GM18511 (cell line): ENCODE measurements around the gene CDV3.

Source experiments
- ATAC-seq: cut with Tn5 transposase; IDR thresholded peaks from one replicate; pipeline ENCODE4 v1.9.1; 2021; ENCODE audit warnings: mild to moderate bottlenecking, moderate library complexity; ENCODE audit not compliant: unreplicated experiment

Gene CDV3

DNA sequence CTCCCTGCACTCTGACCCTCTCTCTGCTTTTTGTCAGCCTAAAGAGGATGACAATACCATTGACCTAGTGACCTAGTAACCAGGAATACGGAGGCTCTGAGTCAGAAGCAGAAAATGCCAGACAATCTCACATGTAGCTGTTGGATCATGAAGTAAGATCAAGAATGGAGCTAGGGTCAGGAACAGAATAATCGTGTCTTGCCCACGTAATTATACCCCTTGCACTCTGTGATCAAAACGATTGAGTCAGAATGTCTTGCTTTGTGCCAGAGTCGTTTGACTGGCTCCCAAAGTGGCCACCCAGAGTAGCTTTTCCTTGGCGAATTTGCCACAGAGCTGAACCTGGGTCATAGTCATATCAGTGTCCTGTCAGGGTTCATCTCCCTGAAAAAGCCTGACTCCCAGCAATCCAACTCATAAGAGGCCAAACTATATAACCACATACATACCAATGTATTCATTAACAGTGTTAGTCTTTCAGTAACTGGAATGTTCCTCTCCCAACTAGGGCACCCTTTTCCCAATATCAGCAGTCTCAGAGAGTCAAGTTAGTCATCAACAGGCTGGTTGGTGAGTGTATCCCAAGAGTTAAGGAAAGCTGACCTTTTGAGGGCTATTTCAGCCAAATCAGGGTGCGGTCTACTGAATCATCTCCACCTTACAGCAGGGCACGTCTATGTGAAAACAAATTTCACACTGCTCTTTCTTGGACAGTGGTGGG is 5.0 kb upstream of the CDV3 start:
- ATAC-seq: no peak

DNA sequence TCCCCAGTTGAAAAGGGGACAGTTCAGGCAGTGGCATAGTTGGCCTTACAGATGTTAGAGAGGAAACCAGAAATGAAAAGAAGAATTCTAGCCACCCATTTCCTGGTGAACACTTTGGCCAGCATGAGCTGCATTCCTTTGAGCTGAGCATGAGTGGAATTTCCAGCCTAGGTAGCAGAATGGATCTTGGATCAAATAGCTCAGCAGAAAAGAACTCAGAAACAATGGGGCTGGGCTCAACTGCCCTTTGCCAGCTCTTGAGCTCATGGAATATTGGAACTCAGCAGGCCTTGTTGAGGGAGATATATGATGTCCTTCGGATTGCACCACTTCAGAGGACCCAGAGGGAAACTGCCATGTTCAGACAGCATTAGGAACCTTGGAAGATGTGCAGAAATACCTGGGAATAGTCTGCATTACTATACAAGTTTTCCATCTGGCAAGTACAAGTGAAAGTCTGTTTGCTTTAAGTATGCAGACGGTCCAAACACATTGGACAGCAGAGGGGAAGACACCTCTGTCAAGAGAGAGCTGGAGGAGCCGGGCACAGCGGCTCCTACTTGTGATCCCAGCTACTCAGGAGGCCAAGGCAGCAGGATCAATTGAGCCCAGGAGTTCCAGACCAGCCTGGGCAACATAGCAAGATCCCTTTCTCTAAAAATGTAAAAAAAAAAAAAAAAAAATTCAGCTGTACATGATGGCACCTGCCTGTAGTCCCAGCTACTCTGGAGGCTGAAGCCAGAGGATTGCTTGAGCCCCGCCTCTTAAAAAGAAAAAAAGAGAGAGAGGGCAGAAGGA is 3.1 kb upstream of the CDV3 start:
- ATAC-seq: no peak

DNA sequence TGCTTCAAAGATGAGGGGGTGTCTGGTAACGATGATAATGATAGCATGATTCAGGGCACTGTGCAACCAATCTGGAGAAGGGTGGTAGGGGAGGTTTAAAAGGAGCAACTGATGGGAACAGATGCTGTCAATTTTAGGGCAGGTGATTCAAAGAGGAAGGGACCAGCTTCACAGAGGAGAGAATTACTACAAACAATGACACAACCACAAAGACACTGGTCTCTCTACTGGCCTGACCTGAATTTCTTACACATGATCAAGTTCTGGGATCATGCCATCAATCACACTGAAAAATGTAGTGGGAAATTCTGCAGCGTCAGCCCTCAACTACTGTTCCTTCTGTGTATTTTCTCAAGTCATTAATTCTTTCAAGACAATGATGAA is 2.6 kb upstream of the CDV3 start:
- ATAC-seq: no peak

DNA sequence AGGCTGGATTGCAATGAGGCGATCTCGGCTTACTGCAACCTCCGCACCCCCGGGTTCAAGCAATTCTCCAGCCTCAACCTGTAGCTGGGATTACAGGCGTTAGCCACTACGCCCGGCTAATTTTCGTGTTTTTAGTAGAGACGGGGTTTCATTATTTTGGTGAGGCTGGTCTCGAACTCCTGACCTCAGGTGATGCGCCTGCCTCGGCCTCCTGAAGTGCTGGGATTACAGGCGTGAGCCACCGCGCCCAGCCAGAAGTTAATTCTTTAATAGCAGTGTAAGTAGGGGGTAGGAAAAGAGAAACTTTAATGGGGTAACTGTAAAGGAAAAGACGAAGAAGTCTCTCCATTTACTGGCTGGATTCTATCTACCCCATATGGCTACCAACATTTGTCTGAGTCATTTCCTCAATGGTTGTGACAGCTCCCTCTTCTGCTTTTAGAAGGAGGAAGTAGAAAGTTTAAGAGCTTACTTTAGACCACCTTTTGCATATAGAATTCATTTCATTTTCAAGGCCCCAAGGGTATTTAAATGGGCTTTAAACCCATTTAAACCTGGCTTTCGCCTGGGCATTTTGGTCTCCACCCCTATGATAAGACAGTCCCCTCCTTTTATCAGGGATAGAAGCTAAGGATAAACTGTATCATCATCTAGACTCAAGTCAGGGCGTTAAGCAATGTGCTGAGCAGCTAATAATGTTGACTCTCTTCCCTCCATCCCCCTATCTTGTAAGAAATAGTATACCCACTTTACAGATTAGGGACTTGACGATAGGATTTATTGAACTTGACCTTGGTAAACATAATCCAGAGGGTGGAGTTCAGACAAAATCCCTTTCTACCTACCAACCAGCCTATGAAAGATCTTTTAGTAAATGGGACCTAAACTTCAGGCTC is 1.1 kb upstream of the CDV3 start:
- ATAC-seq: peak; percentile 25

DNA sequence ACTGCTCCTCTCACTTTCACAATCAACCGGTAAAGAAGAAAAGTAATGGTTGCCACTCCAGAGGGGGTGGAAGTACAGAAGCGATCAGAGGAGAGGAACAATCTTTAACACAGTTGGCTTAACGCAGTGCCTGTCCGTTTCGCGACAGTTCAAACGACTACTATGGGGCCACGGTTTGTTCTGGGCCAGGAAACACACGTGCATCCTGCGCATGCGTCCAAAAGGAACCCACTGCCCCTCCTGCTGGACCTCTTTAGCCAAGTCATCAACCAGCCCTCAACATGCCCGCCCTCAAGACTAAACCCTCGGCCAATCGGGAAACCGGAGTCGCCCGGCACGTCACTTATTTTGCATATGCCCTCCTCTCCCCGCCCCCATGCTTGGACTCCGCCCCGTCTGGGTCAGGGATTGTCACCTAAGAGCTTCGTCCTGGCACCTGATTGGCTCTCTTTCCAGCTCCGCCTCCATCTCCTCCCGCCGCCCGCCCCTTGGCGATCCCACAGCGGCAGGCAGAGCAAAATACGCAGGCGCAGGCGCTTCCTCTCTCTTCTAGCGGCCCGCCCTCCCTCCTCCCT is 345 bp upstream of the CDV3 start:
- ATAC-seq: peak; percentile 80

DNA sequence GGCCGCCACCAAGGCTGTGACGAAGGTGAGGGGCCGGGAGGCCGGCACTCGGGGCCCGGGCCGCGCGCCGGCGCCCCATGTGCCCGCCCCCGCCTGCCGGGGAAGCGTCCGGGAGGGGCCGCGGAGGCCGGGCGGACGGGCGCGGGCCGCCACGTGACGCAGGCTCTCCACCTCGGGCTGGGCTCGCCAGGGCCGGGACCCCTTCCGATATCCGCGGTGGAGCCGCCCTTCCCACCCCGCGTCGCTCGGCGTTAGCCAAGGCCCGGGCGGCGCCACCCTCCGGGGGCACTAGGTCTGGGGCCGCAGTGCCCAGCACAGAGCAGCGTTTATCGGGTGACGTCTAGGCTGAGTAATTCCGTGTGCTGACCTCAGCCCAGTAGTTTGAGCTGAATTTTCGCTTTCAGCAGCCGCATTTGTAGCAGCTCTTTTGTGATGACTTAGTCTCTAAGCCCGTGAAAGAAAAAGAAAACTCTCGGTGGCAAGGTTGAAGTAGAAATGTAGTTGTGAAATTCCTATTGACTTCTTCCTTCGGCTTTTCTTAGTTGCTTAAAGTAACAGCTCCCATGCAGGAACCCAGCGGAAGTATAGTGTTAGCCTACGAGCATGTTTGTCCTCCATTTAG is 885 bp downstream of the CDV3 start:
- ATAC-seq: peak; percentile 36

DNA sequence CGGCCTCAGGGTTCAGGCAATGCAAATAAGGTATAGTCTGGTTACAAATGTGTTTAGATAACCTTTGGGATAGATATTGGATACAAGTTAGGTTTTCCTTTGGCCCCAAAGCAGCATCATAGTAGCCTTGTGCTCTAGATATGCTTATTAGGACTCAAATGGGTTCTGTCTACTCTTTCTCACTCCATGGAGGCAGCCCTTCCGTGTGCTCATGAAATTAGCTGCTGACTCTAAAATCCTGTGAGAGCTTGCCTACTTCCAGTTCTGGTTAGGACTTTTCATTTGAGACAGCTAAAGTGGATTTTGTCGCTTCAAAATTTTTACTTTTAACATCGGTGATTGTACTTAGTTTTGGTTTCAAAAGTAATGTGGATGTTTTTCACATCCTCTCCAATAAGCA is 1.6 kb downstream of the CDV3 start:
- no peak for ATAC-seq

DNA sequence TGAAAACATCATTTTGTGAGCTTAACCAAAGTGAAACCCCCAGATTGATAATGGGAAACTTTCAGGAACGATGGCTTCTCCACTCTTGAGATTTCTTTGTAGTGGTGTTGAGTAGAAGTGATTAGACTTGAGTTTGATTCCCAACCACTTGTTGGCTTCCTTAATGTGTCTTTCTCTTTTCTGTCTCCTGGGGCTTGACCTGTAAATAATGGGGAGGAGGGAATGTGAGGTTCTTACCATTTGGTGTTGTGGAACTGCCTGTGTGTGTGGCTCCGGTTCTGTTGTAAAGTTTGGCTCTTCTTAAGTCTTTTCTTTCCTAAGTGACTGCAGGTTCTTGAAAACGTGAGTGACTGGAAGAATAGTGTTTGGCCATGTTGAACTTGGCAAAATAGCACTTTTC is 2.7 kb downstream of the CDV3 start:
- no peak for ATAC-seq

DNA sequence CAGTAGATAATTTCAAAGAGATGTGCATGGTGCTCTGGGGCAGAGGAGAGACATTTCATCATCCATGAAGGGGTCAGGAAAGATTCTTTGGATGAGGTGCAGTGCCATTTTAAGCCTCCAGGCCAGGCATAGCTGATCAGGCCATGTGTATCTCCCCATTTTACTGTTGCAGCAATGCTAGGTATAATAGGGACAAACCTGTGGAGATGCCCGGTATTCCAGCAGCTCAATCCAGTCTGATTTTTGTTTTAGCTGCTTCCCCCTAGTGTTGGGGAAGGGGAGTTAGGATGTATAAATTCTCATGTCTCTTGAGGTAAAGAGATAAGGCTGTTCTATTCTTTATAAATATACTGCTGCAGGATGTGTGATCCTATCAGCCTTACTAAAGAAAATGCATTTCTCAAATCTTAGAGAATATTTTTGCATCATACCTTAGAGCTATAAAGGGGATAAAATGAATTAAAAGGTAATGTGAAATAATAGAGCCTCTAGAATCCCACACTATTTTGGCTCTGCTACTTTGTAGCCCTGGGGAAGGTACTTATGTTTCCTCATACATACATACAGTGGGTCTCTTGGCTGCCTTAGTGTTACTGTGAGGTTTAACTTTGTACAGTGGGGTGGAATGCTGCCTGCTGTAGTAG is 5.2 kb downstream of the CDV3 start:
- no peak for ATAC-seq

DNA sequence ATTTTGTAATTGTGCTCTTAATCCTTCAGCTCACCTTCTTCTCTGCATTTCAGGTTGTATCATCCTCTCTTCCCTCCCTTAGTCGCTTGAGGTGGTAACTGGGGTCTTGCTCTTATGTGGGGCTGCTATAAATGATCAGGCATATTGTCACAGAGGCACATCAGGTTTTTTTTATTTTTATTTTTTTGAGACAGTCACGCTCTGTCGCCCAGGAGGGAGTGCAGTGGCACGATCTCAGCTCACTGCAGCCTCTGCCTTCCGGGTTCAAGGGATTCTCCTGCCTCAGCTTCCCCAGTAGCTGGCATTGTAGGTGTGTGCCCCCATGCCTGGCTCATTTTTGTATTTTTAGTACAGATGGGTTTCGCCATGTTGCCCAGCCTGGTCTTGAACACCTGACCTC is 9.9 kb downstream of the CDV3 start:
- no peak for ATAC-seq

DNA sequence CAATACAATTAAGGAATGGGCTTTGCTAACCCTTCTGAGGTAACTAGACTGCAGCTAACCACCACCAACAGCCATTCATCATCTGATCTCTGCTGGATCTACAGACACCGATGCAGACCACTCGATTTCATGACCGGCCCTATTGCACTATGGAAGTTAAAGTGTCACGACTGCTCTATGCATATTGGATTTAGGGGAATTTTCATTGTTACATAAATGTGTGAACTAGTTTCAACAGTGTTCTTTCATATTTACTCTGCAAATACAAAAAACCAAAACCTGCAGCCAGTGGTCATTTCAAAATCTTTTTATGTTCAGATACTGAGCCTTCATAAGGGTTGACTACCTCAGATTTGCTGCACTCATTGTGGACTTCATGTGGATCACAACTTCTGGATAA is 14.5 kb downstream of the CDV3 start:
- ATAC-seq: no peak

DNA sequence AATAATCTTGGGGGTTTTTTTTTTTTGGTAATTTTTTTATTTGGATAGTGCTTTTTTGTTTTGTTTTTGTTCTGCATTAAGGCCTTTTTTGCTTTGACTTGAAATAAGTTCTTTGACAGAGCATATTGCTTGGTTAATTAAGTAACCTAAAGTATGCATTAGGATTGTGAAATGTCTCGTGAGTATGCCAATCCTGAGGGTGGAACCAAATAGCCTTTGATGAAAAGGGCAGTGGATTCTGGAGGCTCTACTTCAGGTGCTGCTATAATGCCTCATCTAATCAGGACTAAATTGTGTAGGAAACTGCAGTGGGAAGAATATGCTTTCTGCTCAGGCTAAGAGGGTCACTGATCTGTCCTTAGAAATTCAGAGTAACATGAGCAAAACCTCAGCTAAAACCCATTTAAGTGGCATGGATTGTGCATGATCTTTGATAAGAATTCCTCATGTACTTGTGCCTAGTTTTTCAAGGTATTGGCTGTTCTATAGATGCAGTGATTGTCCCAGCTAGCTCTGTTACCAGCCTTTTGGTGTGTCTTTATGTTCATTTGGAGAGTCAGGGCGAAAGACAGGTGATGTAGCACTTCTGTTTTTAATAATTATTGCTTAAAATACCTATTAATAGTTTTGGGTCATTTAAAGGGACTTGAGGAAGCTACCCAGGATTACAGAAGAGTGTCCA is 15.4 kb downstream of the CDV3 start:
- no peak for ATAC-seq

DNA sequence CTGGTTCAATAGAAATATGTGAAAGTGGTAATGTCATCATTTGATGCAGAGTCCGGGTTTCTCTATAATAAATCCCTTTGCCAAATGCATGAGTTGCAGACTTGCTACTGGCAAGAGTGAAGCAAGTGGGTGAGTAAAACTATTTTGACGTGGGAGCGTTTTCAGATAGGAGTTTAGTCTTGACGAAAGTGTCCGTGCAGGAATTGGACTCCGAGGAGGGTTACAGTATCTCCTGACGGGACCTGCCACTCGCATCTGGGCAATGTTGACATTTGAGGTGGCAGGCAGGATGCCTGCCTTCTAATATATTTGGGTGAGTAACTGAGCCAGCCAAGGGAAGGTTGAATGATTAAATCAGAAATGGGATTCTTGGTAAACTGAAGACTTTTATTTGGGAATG is 16.0 kb downstream of the CDV3 start:
- ATAC-seq: no peak

DNA sequence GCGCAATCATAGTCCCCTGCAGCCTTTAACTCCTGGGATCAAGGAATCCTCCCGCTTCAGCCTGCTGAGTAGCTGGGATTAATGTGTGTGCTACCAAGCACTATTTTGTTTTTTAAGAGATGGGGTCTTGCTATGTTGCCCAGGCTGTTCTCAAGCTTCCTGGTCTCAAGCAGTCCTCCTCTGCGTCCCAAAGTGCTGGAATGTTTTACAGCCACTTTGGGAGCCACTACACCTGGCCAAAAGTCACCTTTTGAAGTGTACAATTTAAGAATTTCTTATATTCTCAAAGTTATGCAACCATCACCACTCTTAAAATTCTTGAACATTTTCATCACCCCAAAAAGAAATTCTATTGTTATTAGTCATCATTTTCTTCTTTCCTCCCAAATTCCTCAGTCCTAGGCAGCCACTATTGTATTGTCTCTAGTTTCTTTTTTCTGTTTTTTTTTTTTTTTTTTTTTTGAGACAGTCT is 17.8 kb downstream of the CDV3 start:
- no peak for ATAC-seq

DNA sequence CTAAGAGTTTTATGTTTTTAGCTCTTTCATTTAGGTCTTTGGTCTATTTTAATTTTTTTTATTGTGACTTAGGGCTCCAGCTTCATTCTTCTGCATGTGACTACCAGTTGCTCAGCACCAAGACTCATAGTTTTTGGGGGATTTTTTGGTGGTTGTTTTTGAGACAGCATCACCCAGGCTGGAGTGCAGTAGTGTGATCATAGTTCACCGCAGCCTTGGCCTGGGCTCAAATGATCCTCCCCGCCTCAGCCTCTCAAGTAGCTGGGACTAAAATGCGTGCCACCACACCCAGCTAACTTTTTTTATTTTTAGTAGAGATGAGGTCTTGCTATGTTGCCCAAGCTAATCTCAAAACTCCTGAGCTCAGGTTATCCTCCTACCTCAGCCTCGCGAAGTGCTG is 19.4 kb downstream of the CDV3 start:
- no peak for ATAC-seq

DNA sequence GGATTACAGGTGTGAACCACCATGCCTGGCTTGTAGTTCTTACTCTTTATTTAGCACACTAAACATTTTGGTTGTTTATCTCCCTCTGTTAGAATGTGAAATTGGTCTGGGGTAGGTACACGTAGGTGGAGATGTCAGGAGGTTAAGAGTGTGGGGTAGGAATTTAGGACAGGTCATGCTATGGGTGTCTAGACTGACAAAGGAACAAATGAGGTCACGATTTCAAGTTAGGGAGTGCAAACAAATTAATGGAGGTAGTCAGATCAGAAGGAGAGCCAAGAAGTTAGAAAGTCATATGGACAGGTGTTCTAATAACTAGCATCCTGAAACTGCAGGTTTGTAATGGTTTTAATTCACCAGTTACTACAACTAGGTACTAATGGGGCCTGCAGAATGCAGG is 19.8 kb downstream of the CDV3 start:
- ATAC-seq: no peak

DNA sequence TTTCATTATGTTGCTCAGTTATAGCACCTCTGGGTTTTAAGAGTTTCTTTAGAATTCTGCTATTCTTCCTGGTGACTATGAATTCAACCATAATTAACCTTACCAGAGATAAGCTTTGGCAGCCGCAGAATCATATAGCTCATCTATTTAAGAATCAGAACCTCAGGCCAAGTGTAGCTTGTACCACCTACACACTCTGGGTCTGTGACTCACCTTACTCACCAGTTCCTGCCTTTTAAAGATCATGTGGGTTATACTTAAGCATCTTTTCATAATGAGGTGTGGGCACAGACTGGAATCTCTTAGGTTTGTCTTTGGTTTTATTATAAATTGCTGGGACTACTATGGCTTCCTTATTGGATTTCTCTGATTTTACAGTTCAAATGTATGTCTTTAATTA is 21.9 kb downstream of the CDV3 start:
- no peak for ATAC-seq

DNA sequence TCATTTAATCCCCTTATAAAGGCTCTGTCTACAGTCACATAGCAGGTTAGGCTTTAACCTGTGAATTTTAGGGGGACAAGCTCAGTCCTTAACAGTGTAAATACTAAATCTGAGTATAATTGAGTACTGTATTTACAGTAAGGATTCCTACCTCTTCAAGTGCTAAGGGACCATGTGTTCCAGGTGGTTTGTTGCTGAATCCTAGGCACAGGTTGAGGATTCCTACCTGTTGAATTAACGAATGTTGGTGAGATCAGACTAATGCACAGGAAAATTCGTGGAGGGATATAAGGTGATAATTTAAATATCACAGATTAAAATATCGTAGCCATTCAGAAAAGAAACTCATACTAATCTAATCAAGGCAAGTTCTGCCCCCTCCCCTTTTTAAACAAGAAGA is 24.9 kb downstream of the CDV3 start:
- ATAC-seq: no peak

DNA sequence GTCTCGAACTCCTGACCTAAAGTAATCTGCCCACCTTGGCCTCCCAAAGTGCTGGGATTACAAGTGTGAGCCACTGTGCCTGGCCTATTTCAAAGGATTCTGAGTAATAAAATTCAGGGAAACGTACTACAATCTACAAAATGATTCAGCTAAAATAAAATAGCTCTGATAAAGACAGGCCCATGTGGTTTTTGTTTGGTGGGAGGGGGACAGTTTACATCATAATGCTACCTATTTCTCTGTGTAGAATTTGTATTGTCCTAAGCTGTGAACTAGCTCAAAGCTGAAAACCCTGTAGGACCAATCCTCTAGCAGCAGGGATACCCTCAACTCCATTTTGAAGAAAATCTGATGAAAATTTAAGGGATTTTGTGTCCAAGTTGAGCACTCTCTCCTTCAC is 25.8 kb downstream of the CDV3 start:
- no peak for ATAC-seq
